MM.1S (cell line): ENCODE data around the gene ASXL1.
A peak's percentile ranks its signal among the peaks of the same experiment; 100 is the strongest.

Experiments
- DNase-seq: peaks from one replicate; pipeline ENCODE4 v3.0.0-alpha.2; 2015
- H2AFZ ChIP-seq: fragments of 300-600 bp; sonication (generic); 2 replicates; pipeline ENCODE4 v1.6.0; 2016; ENCODE audit warnings: antibody characterized with exemption, low read length
- H3F3A ChIP-seq: fragments of 300-600 bp; sonication (generic); 2 replicates; pipeline ENCODE4 v1.6.1; 2016; ENCODE audit warnings: mild to moderate bottlenecking, antibody characterized with exemption, low read length, moderate library complexity, mixed read lengths; ENCODE audit not compliant: insufficient read depth
- H3K27ac ChIP-seq: fragments of 300-600 bp; sonication (generic); 2 replicates; pipeline ENCODE4 v1.5.1; 2016; ENCODE audit warnings: mild to moderate bottlenecking, low read length
- H3K27me3 ChIP-seq: fragments of 300-600 bp; sonication (generic); replicated peaks from 2 replicates; pipeline ENCODE4 v1.6.0; 2016; ENCODE audit warnings: low read length; ENCODE audit not compliant: insufficient read depth
- H3K36me3 ChIP-seq: fragments of 300-600 bp; sonication (generic); replicated peaks from 2 replicates; pipeline ENCODE4 v1.6.1; 2016; ENCODE audit warnings: mild to moderate bottlenecking, low read length, mixed read lengths; ENCODE audit not compliant: insufficient read depth
- H3K4me1 ChIP-seq: fragments of 300-600 bp; sonication (generic); 2 replicates; pipeline ENCODE4 v1.6.1; 2016; ENCODE audit warnings: low read length, mixed read lengths
- H3K4me2 ChIP-seq: fragments of 300-600 bp; sonication (generic); 2 replicates; pipeline ENCODE4 v1.6.0; 2016; ENCODE audit warnings: low read depth, low read length
- H3K4me3 ChIP-seq: fragments of 300-600 bp; sonication (generic); 2 replicates; pipeline ENCODE4 v1.5.1; 2016; ENCODE audit warnings: low read length, mixed read lengths
- H3K79me2 ChIP-seq: fragments of 300-600 bp; sonication (generic); 2 replicates; pipeline ENCODE4 v1.6.1; 2016; ENCODE audit warnings: mixed run types, low read length, mixed read lengths
- H3K9ac ChIP-seq: fragments of 300-600 bp; sonication (generic); 2 replicates; pipeline ENCODE4 v1.6.1; 2016; ENCODE audit warnings: low read length, mixed read lengths
- H3K9me2 ChIP-seq: fragments of 300-600 bp; sonication (generic); replicated peaks from 2 replicates; pipeline ENCODE4 v1.6.1; 2016; ENCODE audit warnings: mild to moderate bottlenecking, low read length, mixed read lengths; ENCODE audit not compliant: insufficient read depth
- H3K9me3 ChIP-seq: fragments of 300-600 bp; sonication (generic); replicated peaks from 2 replicates; pipeline ENCODE4 v1.6.1; 2016; ENCODE audit warnings: mild to moderate bottlenecking, low read length, mixed read lengths; ENCODE audit not compliant: insufficient read depth
- H4K20me1 ChIP-seq: fragments of 300-600 bp; sonication (generic); 2 replicates; pipeline ENCODE4 v1.6.1; 2016; ENCODE audit warnings: mild to moderate bottlenecking, low read length, moderate library complexity, mixed read lengths; ENCODE audit not compliant: insufficient read depth
- EZH2 ChIP-seq: fragments of 300-600 bp; sonication (generic); optimal IDR thresholded peaks from 2 replicates; pipeline ENCODE3; 2017; ENCODE audit warnings: low read depth, mild to moderate bottlenecking, antibody characterized with exemption, low read length, mixed read lengths
- EZH2phosphoT487 ChIP-seq: fragments of 300-600 bp; sonication (generic); IDR thresholded peaks from 2 replicates; pipeline ENCODE4 v1.6.1; 2018; ENCODE audit warnings: antibody characterized with exemption, low read length
- TF ChIP-seq, protein P1 (sequence below): fragments of 300-600 bp; sonication (generic); IDR thresholded peaks from 2 replicates; pipeline ENCODE4 v1.5.1; 2016; ENCODE audit warnings: antibody characterized with exemption, low read length, mixed read lengths

The ASXL1 gene

DNA sequence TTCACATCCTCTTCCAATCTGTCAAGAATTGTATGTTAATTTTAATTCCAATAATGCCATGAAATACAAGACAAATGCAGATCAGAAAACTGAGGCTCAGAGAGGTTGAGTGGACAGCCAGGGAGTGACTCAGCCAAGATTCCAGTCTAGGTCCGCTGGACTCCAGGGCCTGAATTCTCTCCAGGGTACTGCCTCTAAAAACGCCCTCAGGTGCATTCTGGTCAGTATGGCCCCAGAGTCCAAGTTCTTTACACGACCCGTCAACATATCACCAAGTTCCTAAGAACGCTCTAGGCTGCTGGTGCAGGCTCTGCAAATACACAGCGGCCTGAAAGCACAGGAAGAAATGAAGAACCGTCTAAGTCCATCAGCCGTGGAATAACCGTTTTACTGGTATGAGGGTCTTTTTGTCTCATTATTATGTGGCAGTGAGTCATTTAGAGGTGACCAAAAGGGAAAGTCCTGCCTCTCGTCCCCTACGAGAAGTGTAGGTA is 709 bp upstream of the ASXL1 start:
- Histone ChIP-seq H3K4me3 (peak overlapping the region; percentile 71), H3F3A (peaks cover 6% of the 10 kb centered on the region; the same call in 1 of the 2 replicates), H3K4me2 (peak overlapping the region; percentile 82), H3K9ac (peak overlapping the region; percentile 97), H3K4me1 (peaks cover 10% of the 10 kb centered on the region), H3K36me3 (no peaks in the 10 kb centered on the region), H3K27me3 (no peaks in the 10 kb centered on the region), H3K27ac (peak overlapping the region; percentile 87; the same call in 1 of the 2 replicates), H3K9me3 (no peaks in the 10 kb centered on the region), H4K20me1 (peaks cover 10% of the 10 kb centered on the region; the same call in 1 of the 2 replicates), H3K79me2 (peaks cover 38% of the 10 kb centered on the region), H2AFZ (peak overlapping the region; percentile 92), H3K9me2 (no peaks in the 10 kb centered on the region)
- no peak for DNase-seq
- TF ChIP-seq EZH2phosphoT487: no peak
- TF ChIP-seq EZH2: no peak
- TF ChIP-seq, protein P1, sequence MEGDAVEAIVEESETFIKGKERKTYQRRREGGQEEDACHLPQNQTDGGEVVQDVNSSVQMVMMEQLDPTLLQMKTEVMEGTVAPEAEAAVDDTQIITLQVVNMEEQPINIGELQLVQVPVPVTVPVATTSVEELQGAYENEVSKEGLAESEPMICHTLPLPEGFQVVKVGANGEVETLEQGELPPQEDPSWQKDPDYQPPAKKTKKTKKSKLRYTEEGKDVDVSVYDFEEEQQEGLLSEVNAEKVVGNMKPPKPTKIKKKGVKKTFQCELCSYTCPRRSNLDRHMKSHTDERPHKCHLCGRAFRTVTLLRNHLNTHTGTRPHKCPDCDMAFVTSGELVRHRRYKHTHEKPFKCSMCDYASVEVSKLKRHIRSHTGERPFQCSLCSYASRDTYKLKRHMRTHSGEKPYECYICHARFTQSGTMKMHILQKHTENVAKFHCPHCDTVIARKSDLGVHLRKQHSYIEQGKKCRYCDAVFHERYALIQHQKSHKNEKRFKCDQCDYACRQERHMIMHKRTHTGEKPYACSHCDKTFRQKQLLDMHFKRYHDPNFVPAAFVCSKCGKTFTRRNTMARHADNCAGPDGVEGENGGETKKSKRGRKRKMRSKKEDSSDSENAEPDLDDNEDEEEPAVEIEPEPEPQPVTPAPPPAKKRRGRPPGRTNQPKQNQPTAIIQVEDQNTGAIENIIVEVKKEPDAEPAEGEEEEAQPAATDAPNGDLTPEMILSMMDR: no peak

DNA sequence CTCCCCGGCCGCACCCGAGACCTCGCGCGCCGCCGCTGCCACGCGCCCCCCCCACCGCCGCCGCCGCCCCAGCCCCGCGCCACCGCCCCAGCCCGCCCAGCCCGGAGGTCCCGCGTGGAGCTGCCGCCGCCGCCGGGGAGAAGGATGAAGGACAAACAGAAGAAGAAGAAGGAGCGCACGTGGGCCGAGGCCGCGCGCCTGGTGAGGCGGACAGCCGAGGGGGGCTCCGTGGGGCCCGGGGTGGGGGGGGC is 426 bp downstream of the ASXL1 start:
- H3K4me1 ChIP-seq: peaks cover 14% of the 10 kb centered on the region
- no peak overlapping the region for H3K4me2 ChIP-seq
- H3K27ac ChIP-seq: peak overlapping the region; percentile 11; the same call in 1 of the 2 replicates
- H3K36me3 ChIP-seq: no peaks in the 10 kb centered on the region
- peak overlapping the region; percentile 90 for H3K4me3 ChIP-seq
- no peaks in the 10 kb centered on the region for H3K9me3 ChIP-seq
- H3K79me2 ChIP-seq: peaks cover 49% of the 10 kb centered on the region
- H3K9ac ChIP-seq: peak overlapping the region; percentile 80; the same call in 1 of the 2 replicates
- H2AFZ ChIP-seq: no peak overlapping the region
- peaks cover 9% of the 10 kb centered on the region; the same call in 1 of the 2 replicates for H3F3A ChIP-seq
- DNase-seq: no peak
- peaks cover 20% of the 10 kb centered on the region; the same call in 1 of the 2 replicates for H4K20me1 ChIP-seq
- TF ChIP-seq EZH2: no peak
- TF ChIP-seq, protein P1: no peak
- no peak for TF ChIP-seq EZH2phosphoT487
- H3K9me2 ChIP-seq: no peaks in the 10 kb centered on the region
- no peaks in the 10 kb centered on the region for H3K27me3 ChIP-seq

DNA sequence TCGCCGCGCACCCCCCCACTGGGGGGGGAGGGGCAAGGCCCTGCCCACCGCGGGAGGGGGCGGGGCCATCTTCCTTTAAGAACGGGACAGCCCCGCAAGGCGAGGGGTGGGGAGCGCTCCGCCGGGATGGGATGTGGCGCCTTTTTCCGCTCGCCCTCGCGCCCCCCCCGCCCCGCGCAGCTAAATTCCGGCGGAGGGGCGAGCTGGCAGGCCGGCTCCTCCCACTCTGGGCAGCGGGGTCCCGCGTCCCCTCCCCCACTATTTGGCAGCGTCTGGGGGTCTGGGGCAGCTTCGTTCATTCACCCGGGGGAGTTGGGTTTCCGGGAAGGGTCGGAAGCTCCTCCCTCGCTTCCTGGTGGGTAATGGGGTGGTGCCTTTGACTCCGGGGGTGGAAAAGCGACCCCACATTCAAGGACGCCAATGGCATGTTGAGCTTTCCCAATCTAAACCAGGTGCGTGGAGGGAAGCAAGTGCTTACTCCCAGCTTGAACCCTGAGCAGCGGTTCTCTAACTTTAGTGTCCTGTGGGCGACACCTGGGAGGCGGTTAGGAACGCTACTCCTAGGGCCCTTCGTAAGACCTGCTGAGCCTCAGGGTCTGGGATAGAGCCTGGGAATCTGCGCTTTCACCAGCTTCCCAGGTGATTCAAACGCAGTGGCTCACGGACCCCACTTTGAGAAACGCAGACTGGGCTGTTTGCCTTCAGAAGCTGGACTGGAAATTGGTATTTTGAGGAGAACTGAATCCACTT is 927 bp downstream of the ASXL1 start:
- peak overlapping the region; percentile 80 for H3K9ac ChIP-seq
- H3F3A ChIP-seq: peaks cover 9% of the 10 kb centered on the region; the same call in 1 of the 2 replicates
- H3K4me1 ChIP-seq: peaks cover 14% of the 10 kb centered on the region
- peaks cover 25% of the 10 kb centered on the region; the same call in 1 of the 2 replicates for H4K20me1 ChIP-seq
- peak overlapping the region; percentile 90 for H3K4me3 ChIP-seq
- no peaks in the 10 kb centered on the region for H3K27me3 ChIP-seq
- DNase-seq: peak; percentile 72
- peak overlapping the region; percentile 49 for H2AFZ ChIP-seq
- H3K79me2 ChIP-seq: peaks cover 54% of the 10 kb centered on the region
- no peaks in the 10 kb centered on the region for H3K9me2 ChIP-seq
- no peaks in the 10 kb centered on the region for H3K9me3 ChIP-seq
- H3K4me2 ChIP-seq: peak overlapping the region; percentile 83
- H3K27ac ChIP-seq: peak overlapping the region; percentile 11; the same call in 1 of the 2 replicates
- H3K36me3 ChIP-seq: no peaks in the 10 kb centered on the region
- TF ChIP-seq EZH2phosphoT487 (no peak), EZH2 (no peak)
- TF ChIP-seq, protein P1: no peak
